Neural crest cell (in vitro differentiated cells): Measurements from ENCODE around the gene NRG3. TPM values are rescaled to one million over a fixed set of nuclear protein-coding genes. Genes with fewer than 3 reads are reported as not detected.

ENCODE experiments used
- DNase-seq: peaks from one replicate; pipeline ENCODE4 v3.0.0; 2021; ENCODE audit warnings: low read depth, mixed read lengths, low spot score
- H3K27ac Mint-ChIP-seq: one replicate; pipeline ENCODE4 v1.8.0; 2021; ENCODE audit warnings: mild to moderate bottlenecking, mixed read lengths; ENCODE audit not compliant: unreplicated experiment
- H3K27me3 Mint-ChIP-seq: 2 replicates; pipeline ENCODE4 v1.8.0; 2021; ENCODE audit warnings: low read depth, mild to moderate bottlenecking, mixed read lengths
- H3K36me3 Mint-ChIP-seq: 2 replicates; pipeline ENCODE4 v1.8.0; 2021; ENCODE audit warnings: low read depth, mild to moderate bottlenecking, mixed read lengths
- H3K4me1 Mint-ChIP-seq: 2 replicates; pipeline ENCODE4 v1.8.0; 2021; ENCODE audit warnings: mixed read lengths
- H3K4me3 Mint-ChIP-seq: one replicate; pipeline ENCODE4 v1.8.0; 2021; ENCODE audit warnings: mild to moderate bottlenecking, mixed read lengths
- H3K9me3 Mint-ChIP-seq: 2 replicates; pipeline ENCODE4 v1.8.0; 2021; ENCODE audit warnings: mixed read lengths
- CTCF ChIP-seq: fragments of 200-600 bp; sonication (generic); conservative IDR thresholded peaks from 2 replicates; pipeline ENCODE4 v1.5.0; 2021; ENCODE audit warnings: antibody characterized with exemption, mild to moderate bottlenecking
- total RNA-seq: library from RNA; stranded (reverse); gene quantifications from 2 replicates; pipeline ENCODE4 v1.2.1, GENCODE V29; 2021

The NRG3 gene
- total RNA-seq, 1 donor from 2014 or later, result 3.1 TPM

GRCh38 chr10:81996927-81997326 is 121.9 kb downstream of the NRG3 start:
- no peaks in the 10 kb centered on the region for H3K9me3 Mint-ChIP-seq
- no peak for DNase-seq
- H3K4me1 Mint-ChIP-seq, result peaks cover 4% of the 10 kb centered on the region
- H3K27ac Mint-ChIP-seq, result no peak overlapping the region
- no peaks in the 10 kb centered on the region for H3K36me3 Mint-ChIP-seq
- TF ChIP-seq CTCF, result no peak
- no peak overlapping the region for H3K4me3 Mint-ChIP-seq
- no peaks in the 10 kb centered on the region for H3K27me3 Mint-ChIP-seq

DNA sequence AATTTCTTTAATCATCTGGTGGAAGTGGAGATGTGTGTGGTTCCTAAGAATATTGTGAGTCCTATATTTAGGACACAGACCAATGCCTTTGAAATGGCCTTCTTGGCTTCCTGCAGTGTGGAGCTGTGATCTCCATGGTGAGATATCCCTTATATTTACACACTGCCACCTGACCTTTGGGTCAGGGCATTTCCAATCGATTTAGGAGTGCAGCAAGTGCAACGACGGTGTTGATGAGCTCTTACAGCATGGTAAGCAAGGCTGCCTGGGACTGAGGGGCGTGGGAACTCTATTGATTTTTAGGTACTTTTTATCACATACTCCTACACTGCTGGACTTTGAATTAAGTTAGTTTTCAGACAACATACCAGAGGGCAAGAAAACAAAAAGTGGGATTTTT is 146.0 kb downstream of the NRG3 start:
- Mint-ChIP-seq H3K4me3 (no peak overlapping the region), H3K27me3 (no peaks in the 10 kb centered on the region), H3K27ac (no peak overlapping the region), H3K4me1 (no peaks in the 10 kb centered on the region), H3K9me3 (peaks cover 5% of the 10 kb centered on the region), H3K36me3 (no peaks in the 10 kb centered on the region)
- no peak for TF ChIP-seq CTCF
- DNase-seq, result no peak

DNA sequence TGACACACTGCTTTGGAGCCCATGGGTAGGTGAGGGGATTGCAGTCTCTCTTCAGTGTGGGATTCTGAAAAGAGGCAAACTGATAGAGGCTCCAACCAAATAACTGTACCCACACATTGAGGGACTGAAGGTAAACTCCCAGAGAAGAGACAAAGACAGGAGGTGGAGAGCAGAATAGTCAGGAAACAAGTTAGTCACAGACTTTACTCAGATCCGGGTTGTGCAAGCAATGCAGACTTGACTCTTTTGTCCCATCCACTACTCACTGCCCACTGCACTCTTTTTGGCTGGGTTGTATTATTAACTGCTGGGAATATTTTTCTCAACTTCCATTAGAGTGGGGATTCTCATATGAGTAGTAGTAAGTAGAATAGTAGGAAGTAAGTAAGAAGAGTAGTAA is 152.7 kb downstream of the NRG3 start:
- Mint-ChIP-seq H3K9me3 (no peaks in the 10 kb centered on the region), H3K36me3 (no peaks in the 10 kb centered on the region), H3K4me1 (no peaks in the 10 kb centered on the region), H3K4me3 (no peak overlapping the region), H3K27ac (no peak overlapping the region), H3K27me3 (no peaks in the 10 kb centered on the region)
- TF ChIP-seq CTCF, result no peak
- no peak for DNase-seq

DNA sequence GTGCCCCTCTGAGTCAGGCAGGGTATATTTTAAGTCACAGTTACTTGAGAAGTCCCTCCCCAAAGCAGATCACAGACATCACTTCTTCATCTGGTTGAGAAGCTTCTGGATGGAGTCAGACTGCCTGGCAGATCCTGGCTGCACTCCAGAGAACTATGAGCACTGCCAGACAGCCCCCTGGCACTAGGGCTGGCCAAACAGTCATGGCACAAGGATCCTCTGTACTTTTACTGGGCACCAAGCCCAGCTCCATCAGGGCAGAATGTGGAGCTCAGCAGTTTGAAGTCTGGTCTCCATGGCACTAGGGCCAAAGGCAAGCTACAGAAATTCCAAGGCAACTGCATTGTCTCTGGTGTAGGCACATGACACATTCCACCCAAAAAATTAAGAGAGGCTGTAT is 162.1 kb downstream of the NRG3 start:
- no peak overlapping the region for H3K27ac Mint-ChIP-seq
- H3K9me3 Mint-ChIP-seq, result no peaks in the 10 kb centered on the region
- no peaks in the 10 kb centered on the region for H3K27me3 Mint-ChIP-seq
- DNase-seq, result no peak
- H3K36me3 Mint-ChIP-seq, result no peaks in the 10 kb centered on the region
- no peak for TF ChIP-seq CTCF
- H3K4me1 Mint-ChIP-seq, result no peaks in the 10 kb centered on the region
- H3K4me3 Mint-ChIP-seq, result no peak overlapping the region

DNA sequence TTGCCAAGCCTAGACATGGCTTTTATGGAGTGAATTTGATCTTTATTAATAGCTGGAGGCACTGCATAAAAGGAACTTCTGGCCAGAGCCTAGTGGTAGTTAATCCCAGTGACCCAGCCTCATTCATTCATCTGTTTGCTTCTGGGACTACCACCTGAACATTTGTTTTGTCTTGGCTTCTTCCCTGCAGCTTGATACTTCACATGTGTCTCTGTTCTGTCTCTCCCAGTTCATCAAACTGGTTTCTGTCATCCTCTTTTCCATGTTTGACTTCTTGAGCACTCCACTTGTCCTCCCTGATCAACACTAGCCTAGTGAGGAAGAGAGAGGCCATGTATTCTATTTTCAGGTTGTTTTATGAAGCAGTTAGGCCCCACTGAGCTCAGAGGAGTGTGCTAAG is 163.6 kb downstream of the NRG3 start:
- no peak overlapping the region for H3K27ac Mint-ChIP-seq
- no peak for TF ChIP-seq CTCF
- H3K36me3 Mint-ChIP-seq, result no peaks in the 10 kb centered on the region
- H3K27me3 Mint-ChIP-seq, result no peaks in the 10 kb centered on the region
- no peak overlapping the region for H3K4me3 Mint-ChIP-seq
- H3K4me1 Mint-ChIP-seq, result no peaks in the 10 kb centered on the region
- DNase-seq, result no peak
- H3K9me3 Mint-ChIP-seq, result no peaks in the 10 kb centered on the region

- no peak overlapping the region for H3K4me3 Mint-ChIP-seq
- no peaks in the 10 kb centered on the region for H3K27me3 Mint-ChIP-seq
- no peak for DNase-seq
- H3K9me3 Mint-ChIP-seq, result no peaks in the 10 kb centered on the region
- no peak overlapping the region for H3K27ac Mint-ChIP-seq
- TF ChIP-seq CTCF, result no peak
- no peaks in the 10 kb centered on the region for H3K4me1 Mint-ChIP-seq
- H3K36me3 Mint-ChIP-seq, result no peaks in the 10 kb centered on the region
Measured at GRCh38 chr10:82040336-82040735, 165.3 kb downstream of the NRG3 start.
